Peyer's patch (tissue), 4 donors: ENCODE measurements around the gene RALGAPA1.

Source experiments
- POLR2A ChIP-seq, 2 donors: fragments of 450-650 bp; IDR thresholded peaks; one replicate each; pipeline ENCODE4 v1.5.1; 2017; ENCODE audit warnings: antibody characterized with exemption in 2 of 2, mild to moderate bottlenecking in 2 of 2, moderate library complexity in 2 of 2
- TF ChIP-seq, protein P1 (sequence below), 6 experiments: fragments of 450-650 bp in 4 of 6; fragments of 200-600 bp in 2 of 6; sonication (generic) in 1 of 6; IDR thresholded peaks; one replicate each; pipeline ENCODE4 v1.5.1; 2017 to 2019; ENCODE audit warnings: antibody characterized with exemption in 6 of 6, mild to moderate bottlenecking in 3 of 6, moderate library complexity in 1 of 6

DNA sequence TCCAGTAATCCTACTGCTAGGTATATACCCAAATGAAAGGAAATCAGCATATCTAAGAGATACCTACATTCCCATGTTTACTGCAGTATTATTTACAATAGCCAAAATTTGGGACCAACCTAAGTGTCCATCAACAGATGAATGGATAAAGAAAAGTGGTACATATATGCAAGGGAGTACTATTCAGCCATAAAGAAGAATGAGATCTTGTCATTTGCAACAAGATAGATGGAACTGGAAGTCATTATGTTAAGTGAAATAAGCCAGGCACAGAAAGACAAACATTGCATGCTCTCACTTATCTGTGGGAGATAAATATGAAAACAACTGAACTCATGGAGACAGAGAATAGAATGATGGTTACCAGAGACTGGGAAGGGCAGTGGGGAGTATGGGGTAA lies 165.6 kb downstream of the RALGAPA1 start:
- TF ChIP-seq, protein P1, sequence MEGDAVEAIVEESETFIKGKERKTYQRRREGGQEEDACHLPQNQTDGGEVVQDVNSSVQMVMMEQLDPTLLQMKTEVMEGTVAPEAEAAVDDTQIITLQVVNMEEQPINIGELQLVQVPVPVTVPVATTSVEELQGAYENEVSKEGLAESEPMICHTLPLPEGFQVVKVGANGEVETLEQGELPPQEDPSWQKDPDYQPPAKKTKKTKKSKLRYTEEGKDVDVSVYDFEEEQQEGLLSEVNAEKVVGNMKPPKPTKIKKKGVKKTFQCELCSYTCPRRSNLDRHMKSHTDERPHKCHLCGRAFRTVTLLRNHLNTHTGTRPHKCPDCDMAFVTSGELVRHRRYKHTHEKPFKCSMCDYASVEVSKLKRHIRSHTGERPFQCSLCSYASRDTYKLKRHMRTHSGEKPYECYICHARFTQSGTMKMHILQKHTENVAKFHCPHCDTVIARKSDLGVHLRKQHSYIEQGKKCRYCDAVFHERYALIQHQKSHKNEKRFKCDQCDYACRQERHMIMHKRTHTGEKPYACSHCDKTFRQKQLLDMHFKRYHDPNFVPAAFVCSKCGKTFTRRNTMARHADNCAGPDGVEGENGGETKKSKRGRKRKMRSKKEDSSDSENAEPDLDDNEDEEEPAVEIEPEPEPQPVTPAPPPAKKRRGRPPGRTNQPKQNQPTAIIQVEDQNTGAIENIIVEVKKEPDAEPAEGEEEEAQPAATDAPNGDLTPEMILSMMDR (IDR thresholded peaks at IDR 0.05), result no peak
- TF ChIP-seq POLR2A (IDR thresholded peaks at IDR 0.05), result no peak
